Activated naive CD4-positive, alpha-beta T cell (primary cell): Measurements from ENCODE around the gene ADD2.
"Not testable (repeated sequence)": the region's sequence is repeated elsewhere in the genome, so short reads cannot be mapped to it uniquely, and the experiment has no call there.

Source experiments
- DNase-seq, 4 experiments: peaks; one replicate each; lab custom pipeline; 2025; lab: John Stamatoyannopoulos, UW

Gene ADD2

DNA sequence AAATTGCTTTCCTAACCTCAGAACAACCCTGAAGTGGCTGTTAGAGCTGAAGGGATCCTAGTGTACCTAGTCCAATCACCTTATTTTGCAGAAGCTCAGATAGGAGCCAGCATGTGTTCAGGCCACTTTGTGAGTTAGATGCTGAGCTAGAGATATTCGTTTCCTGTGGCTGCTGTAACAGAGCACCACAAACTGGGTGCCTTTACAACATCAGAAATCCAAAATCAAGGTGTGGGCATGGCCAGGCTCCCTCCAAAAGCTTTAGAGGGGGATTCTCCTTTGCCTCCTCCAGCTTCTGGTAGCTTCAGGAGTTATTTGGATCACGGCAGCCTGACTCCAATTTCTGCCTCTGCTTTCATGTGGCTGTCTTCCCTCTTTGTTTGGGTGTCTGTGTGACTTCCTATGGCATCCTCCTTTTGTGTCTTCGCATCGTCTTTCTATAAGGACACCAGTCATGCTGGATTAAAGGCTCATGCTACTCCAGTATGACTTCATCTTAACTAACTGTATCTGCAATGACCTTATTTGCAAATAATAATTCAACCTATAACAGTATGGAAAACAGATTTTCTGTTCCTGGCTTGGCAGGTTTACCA is 128.1 kb downstream of the ADD2 start:
- no peak for DNase-seq

GRCh38 chr2:70638561-70638960 is 129.4 kb downstream of the ADD2 start:
- no peak for DNase-seq

GRCh38 chr2:70633508-70633907 is 134.5 kb downstream of the ADD2 start:
- DNase-seq = no peak

DNA sequence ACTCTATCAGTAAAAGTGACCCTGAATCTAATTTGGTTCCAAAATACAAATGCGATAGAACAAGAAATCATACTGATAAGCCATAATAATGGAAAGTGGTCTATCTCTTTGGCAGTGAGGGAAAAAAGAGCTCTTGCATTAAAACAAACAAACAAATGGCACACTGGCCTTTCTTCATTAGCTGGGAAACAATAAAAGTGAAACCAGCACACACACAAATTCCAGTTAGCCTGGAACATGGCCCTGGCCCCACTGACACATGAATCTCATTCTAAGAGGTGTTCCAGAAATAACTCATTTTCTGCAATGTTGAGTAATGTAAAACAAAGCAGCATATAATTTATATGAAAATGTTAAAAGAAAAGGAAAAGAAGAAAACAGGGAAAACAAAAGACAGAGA is 135.0 kb downstream of the ADD2 start:
- DNase-seq = no peak

GRCh38 chr2:70632388-70632787 is 135.6 kb downstream of the ADD2 start:
- no peak for DNase-seq

GRCh38 chr2:70630761-70631160 is 137.2 kb downstream of the ADD2 start:
- no peak for DNase-seq

DNA sequence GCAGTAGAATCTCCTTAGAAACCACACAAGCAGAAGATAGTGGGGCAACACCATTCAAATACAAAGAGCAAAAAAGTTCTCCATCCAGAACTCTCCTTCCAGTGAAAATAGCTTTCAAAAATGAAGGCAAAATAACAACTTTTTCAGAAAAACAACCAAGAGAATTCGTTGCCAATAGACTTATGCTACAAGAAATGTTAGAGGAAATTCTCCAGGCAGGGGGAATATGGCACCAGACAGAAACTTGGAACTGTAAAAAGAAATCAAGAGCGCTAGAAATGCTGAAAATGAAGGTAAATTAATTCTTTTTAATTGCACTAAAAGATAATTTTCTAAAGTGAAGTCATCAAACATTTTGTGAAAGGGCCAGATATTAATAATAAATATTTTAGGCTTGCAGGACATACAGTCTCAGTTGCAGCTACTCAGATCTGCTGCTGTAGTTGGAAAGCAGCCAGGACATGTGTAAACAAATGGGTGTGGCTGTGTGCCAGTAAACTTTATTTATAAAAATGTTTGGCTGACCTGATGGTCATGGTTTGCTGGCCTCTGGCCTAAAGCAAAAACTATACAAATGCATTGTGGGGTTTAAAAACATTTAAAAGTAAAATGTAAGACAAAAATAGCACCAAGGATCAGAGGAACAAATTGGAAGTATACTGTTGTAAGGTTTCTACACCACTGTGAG is 140.6 kb downstream of the ADD2 start:
- DNase-seq = no peak

DNA sequence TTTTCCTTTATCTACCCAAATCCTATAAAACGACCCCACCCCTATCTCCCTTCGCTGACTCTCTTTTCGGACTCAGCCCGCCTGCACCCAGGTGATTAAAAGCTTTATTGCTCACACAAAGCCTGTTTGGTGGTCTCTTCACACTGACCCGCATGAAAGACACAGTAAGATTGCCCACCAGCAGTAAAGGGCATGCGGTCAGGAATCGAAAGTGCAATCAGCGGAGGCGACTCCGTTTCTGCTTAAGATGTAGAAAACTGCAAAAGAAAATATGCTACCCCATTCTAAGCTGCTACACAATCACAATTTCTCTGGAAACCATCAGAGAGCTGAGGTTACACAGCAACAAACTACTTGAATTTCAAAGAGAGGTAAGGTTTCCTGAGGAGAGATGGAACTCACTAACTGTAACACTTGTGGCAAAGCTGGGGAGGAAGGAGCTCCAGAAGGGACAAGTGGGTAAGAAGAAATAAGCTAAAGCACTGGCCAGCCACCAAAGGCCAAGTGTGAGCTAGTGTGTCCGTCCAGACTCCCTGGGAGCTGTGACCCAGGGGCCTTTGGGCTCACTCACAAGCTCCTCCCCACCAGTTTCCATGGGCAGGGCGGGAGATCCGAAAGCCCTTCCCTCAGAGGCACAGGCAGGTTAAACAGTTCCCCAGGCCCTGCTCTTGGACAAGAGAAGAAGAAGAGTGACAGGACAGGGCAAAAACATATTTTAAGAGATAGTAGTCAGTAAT is 141.6 kb downstream of the ADD2 start:
- DNase-seq = no peak

DNA sequence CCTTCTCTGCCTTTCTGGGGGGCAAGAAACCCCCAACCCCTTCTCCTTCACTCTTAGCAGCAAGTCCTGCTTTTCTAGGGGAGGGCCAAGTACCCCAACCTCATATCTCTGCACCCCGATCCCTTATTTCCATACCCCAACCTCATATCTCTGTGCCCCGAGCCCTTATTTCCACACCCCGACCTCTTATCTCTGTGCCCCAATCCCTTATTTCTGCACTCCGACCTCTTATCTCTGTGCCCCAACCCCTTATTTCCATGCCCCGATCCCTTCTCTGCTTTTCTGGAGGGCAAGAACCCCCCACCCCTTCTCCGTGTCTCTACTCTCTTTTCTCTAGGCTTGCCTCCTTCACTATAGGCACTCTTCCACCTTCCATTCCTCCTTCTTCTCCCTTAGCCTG is 146.5 kb downstream of the ADD2 start:
- DNase-seq = not testable (repeated sequence)

GRCh38 chr2:70620020-70620419 is 148.0 kb downstream of the ADD2 start:
- DNase-seq = no peak

DNA sequence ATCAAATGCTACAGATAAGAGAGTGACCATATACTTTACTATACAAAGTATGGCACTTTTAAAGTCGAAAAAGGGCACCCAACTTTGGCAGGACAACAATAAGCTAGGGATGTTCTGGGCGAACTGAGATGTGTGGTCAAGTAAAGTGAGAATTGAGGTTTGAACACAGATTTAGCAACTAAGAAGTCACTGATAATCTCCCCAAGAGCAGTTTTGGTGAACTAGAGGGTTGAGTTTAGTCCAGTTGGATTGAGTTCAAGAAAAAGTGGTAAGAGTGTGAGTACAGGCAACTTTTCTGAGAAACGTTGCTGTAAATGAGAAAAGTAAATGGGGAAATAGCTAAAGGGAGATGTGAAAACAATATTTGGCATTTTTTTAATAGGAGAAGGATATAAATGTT is 148.8 kb downstream of the ADD2 start:
- DNase-seq = no peak

GRCh38 chr2:70616168-70616694 is 151.8 kb downstream of the ADD2 start:
- DNase-seq = no peak

GRCh38 chr2:70615222-70615621 is 152.8 kb downstream of the ADD2 start:
- no peak for DNase-seq

- no peak for DNase-seq
Observed at GRCh38 chr2:70613521-70613920, 154.5 kb downstream of the ADD2 start.

GRCh38 chr2:70612574-70612973 is 155.4 kb downstream of the ADD2 start:
- DNase-seq = no peak

- no peak for DNase-seq
Observed at GRCh38 chr2:70608373-70608772, 159.6 kb downstream of the ADD2 start.

- DNase-seq = no peak
Observed at GRCh38 chr2:70607121-70607561, 160.9 kb downstream of the ADD2 start.
